ENCODE data around the gene PNPLA2. TPM values are rescaled to one million over a fixed set of nuclear protein-coding genes. Genes with fewer than 3 reads are reported as not detected.

PNPLA2 gene
- total RNA-seq, 1 donor: 27.7 TPM

DNA sequence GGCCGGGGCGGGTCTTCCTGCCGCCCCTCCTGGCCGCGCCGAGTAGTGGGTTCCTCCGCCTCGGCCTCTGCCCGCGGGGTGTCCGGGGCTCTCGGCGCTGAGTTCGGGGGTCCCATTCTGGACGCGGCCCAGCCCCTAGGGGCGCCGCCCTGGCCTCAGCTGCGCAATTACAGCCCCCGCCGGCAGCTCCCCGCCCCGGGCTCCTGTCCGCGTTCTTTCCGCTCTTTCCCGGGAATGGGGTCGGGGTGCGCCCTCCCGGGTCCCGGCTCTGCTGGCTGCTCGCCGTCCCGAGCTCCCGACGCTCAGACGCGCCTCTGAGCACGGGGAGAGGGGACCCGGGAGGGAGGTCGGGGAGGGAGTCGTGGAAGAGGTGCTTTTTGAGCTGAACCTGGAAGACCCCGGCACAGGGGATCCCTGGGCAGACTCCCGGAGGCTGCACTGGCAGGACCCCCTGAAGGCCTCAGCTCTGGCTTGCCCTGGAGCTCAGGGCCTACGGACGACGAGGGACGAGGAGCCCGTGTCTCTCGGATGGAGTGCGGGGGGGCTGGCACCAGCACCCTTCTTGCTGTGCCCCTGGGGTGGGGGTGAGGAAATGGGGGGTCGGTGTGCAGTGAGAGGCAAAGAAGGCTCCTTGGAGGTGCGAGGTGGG, 24.5 kb downstream of the PNPLA2 start:
- TF ChIP-seq, protein P1, sequence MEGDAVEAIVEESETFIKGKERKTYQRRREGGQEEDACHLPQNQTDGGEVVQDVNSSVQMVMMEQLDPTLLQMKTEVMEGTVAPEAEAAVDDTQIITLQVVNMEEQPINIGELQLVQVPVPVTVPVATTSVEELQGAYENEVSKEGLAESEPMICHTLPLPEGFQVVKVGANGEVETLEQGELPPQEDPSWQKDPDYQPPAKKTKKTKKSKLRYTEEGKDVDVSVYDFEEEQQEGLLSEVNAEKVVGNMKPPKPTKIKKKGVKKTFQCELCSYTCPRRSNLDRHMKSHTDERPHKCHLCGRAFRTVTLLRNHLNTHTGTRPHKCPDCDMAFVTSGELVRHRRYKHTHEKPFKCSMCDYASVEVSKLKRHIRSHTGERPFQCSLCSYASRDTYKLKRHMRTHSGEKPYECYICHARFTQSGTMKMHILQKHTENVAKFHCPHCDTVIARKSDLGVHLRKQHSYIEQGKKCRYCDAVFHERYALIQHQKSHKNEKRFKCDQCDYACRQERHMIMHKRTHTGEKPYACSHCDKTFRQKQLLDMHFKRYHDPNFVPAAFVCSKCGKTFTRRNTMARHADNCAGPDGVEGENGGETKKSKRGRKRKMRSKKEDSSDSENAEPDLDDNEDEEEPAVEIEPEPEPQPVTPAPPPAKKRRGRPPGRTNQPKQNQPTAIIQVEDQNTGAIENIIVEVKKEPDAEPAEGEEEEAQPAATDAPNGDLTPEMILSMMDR (IDR thresholded peaks at IDR 0.05; ENCODE audit: insufficient read depth, low read length): no peak
- no peak for DNase-seq (ENCODE audit: low read depth)
- peak overlapping the region; percentile 95 for H3K4me3 ChIP-seq (ENCODE audit: low read depth, low read length)

DNA sequence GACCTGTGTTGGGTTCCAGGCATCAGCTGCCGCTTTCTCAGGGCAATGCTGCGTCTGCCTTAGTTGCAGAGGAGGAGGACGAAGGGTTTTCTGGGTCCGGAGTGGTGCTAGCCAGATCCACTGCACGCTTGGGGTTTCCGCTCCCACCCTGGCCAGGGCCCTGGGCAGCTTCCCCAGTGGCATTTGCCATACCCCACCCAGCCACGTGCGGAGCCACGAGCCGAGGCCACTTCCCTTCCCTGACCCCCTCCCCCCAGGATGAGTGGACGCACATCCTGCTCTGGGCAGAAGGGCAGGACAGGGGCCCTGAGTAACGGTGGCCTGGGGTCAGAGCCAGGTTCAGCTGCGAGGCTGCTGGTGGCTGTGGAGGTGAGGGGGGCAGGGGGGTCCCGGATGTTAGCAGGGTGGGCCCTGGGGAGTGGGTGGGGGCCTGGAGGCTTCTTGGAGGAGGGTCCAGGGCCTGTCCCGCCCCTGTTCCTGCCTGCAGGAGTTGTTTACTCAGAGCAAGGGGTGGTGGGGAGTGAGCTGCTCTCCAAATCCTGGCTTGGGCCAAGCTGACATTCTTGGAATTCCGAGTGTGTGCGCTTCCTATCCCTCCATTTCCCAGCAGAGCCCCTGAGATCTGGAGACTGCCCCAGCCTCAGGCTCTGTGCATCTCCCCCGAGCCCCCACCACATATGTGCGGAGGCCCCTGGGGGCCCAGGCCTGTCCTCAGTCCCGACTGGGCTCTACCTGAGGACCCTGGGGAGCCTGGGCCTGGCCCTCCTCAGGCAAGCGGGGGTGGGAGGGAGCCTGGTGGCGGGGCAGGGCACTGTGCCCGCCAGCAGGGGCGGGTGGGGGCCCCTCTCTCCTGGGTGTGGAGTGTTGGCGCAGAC, 25.3 kb downstream of the PNPLA2 start:
- TF ChIP-seq, protein P1 (IDR thresholded peaks at IDR 0.05; ENCODE audit: insufficient read depth, low read length): no peak

DNA sequence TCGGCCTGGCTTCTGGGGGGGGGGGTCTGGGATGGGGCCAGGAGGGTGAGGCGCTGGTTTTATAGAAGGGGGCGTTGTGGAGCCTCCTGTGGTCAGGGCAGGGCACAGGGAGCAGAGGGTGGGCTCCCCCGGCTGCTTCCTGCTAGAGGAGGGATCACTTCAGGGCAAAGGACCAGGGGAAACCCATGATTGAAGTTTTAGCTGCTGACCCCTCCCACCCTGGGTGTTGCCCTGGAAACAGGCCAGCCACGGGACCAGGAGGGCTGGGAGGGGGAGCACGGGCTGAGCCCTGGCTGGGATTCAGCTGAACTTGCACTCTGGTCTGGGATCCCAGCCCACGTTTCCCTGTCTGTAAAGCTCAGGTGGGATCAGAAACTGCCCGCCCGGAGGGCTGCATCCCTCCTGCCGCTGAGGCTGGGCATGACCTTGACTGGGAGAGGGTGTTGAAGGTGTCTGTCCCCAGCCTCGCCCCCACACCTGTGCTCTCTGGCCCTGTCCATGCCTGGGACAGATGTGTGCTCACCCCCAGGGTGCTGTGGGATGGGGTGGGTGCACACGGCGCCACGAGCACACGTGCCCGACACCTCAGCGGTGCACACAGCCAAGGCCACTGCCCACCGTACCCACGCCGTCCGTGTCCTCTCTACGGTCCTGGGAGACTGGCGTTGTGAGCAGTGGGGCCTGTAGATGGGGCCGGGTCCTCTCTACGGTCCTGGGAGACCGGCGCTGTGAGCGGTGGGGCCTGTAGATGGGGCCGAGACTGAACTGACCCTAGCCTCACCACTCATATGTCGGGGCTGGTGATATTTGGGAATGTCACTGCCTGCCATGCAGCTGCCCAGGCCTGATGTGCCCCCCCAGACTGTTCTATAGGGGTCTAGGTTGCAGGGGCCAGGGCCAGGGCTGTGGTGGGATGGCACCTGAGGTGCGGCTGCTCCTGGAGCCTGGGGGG, 26.3 kb downstream of the PNPLA2 start:
- TF ChIP-seq, protein P1 (IDR thresholded peaks at IDR 0.05; ENCODE audit: insufficient read depth, low read length): peak; percentile 6
- DNase-seq (ENCODE audit: low read depth): peak; percentile 99

More for the DNA sequence above, 25.3 kb downstream of the PNPLA2 start:
- peak overlapping the region; percentile 95 for H3K4me3 ChIP-seq (ENCODE audit: low read depth, low read length)
- DNase-seq (ENCODE audit: low read depth): peak; percentile 99

DNA sequence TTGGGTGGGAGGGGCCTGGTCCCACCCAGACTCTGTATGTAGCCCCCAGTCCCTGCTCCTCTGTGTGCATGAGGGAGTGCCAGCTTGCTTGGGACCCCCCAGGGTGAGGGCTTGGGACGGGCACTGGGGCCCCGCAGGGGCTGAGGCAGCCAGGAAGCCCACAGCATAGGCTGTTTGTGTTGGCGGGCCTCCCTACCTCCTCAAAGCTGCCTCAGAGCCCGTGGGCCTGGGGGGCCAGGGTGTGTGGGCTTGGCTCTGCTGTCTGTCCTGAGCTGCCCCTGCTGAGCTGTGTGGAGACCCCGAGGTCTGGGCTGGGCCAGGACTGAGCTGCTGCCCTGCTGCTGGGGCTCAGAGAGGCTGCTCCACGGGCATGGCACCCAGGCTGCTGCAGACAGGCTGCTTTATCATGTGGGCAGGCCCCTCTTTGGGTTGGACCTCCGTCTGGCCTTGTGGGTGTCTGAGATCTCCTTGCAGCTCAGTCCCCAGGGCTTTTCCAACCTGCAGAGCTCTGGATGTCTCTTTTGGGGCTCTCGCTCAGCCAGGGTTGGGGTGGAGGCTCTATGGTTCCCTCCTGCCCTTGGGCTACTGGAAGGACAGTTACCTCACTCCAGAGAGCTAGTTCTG, 27.3 kb downstream of the PNPLA2 start:
- TF ChIP-seq, protein P1 (IDR thresholded peaks at IDR 0.05; ENCODE audit: insufficient read depth, low read length): no peak
- DNase-seq (ENCODE audit: low read depth): peak; percentile 61
- H3K4me3 ChIP-seq (ENCODE audit: low read depth, low read length): peak overlapping the region; percentile 95

More for the DNA sequence above, 26.3 kb downstream of the PNPLA2 start:
- H3K4me3 ChIP-seq (ENCODE audit: low read depth, low read length): peak overlapping the region; percentile 95

DNA sequence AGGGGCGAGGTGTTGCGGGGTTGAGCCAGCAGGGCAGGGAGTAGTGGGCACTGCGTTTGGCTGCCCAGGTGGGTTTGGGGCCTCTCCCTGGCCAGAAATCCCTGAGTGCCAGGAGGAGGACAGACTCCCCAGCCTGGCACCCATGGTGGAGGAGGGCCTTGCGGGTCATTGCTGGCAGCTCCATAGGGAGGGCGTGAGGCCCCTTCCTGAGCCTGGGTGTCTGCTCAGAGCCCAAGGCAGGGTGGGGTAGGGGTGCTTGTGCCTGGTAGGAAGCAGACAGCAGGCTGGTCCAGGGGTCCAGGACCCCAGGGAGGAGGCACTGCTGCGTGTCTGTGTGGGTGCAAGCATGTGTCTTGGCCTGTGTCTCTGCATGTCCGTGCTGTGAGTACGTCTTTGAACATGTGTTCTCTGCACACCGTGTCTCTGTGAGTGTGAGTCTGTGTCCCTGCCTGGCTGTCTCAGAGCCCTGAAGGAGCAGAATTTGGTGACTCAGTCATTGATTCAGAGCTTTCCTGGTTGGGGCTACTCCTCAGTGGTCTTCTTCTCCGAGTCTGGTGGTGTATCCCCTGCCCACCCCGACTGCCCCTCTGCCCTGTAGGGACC, 27.9 kb downstream of the PNPLA2 start:
- H3K4me3 ChIP-seq (ENCODE audit: low read depth, low read length): peak overlapping the region; percentile 17
- peak; percentile 37 for DNase-seq (ENCODE audit: low read depth)
- TF ChIP-seq, protein P1 (IDR thresholded peaks at IDR 0.05; ENCODE audit: insufficient read depth, low read length): no peak
